Left lobe of liver (tissue), 2 donors: ENCODE data around the gene SH2D4B. TPM values are rescaled to one million over a fixed set of nuclear protein-coding genes. Genes with fewer than 3 reads are reported as not detected.

Experiments used
- ATAC-seq: fragments of 200-7000 bp; cut with Tn5 transposase; one replicate; pipeline ENCODE4 v1.9.1; 2020; ENCODE audit warnings: mild to moderate bottlenecking, moderate library complexity
- DNase-seq: peaks from one replicate; pipeline ENCODE4 v3.0.0-alpha.2; 2020; ENCODE audit warnings: low spot score
- total RNA-seq: library from RNA; stranded (reverse); gene quantifications from one replicate; pipeline ENCODE4 v1.2.1, GENCODE V29; 2021
- donor health status: DM: no; HTN: no; CAD: no; lungs with moderate emphysema.
- donor health status: DM: no; HTN: yes; CAD: no.

SH2D4B gene
- total RNA-seq, 1 donor from 2014 or later: not detected

DNA sequence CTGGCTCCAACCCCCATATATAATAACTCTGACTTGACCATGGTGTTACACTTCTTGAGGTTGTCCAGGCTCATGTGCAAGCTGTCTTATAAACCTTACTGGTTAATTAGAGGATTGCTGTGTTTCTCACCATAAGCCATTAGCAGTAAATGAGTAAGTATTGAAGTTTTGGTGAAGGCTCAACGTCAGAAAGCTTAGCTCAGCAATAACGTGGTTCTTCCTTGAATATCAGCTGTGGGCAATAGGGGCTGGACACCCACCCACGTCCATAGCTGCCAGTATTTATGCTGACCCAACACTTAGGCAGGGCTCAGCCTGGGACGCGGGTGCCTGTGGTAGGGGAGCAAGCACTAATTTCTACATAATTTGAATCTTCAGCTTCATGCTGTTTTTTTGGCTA, 134.1 kb downstream of the SH2D4B start:
- no peak for ATAC-seq

DNA sequence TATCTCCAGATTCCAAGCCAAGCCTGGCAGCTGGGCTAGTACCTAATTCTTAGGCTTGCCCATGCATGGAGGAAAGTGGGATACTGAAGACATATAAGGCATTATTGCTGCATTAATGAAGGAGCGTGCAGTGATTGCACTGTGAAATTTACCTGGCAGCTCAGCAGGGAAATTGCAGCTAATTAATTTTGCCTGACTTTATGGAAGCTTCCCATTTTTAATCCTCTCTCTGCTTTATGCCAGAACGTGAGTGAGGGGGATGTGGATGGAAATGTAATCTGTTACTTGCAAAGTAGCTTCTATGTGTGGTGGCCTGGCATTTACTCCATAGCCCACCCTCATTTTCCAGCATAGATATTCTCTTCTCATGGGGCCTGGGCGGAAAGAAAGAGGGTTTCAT, 134.9 kb downstream of the SH2D4B start:
- ATAC-seq (no peak), DNase-seq (no peak)

More for the DNA sequence above, 134.1 kb downstream of the SH2D4B start:
- no peak for DNase-seq

DNA sequence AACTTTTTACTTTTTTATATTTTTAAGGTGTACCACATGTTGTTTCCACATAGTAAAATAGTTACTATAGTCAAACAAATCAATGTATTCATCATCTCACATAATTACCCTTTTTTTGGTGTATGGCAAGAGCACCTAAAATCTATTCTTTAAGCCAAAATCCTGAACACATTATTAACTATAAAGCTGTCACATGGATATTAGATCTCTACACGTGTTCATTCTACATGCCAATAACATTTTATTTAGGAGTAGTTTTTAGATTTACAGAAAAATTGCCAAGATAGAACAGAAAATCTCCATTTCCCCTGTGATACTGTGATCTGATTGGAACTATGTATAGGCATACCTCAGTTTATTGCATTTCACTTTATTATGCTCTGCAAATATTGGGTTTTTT, 137.1 kb downstream of the SH2D4B start:
- ATAC-seq: no peak
- DNase-seq: no peak

DNA sequence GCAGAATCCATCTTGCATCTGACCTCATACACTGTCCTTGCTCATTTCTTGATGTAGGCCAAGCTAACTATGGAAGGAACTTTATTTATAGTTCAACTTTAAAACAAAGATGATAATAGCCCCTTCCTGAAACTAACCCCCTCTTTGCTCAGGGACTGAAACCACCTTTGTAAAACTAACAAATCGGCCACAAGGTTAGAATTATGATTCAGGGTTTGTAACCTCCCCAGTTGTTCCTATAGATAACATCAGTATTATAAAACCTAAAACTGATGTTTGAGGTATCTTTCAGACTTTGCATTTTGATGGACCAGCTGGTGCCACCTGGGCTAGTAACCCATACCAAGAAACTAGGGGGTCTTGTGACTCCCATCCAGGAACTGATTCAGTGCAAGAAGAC, 143.4 kb downstream of the SH2D4B start:
- no peak for DNase-seq
- no peak for ATAC-seq

DNA sequence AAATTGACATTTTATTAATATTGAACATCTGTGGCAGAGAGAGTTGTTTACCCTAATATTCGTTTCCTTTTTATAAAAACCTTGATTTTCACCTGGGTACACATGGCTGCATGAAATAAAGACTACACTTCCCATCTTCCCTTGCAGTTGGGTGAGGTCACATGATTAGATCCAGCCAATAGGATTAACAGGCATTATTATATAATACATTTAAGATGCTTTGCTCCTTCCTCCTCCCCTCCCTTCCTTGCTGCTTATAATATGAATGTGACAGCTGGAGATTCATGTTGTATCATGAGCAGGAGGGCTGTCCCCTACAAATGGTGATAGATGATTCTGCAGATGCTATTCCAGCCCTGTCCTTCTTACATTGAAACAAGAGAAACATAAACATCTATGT, 146.6 kb downstream of the SH2D4B start:
- peak; percentile 53 for ATAC-seq
- DNase-seq: no peak

DNA sequence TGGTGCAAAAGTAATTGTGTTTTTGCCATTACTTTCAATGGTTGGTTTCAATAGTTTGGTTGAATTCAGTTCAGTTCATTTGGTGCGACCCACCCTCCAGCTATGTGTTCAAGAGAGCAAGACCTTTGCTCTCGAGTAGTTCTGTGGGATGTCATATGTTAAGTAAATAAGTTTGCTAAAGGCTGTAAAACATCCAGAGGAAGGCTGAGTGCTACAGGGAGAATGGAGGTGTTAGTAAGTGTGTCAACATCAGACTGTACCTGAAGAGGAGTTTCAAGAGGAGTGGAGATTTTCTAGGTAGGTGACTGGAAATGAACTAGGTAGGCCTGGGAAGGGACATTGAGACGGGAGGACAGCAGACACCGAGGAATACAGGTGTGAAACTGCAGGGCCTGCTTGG, 147.7 kb downstream of the SH2D4B start:
- DNase-seq (no peak), ATAC-seq (no peak)

DNA sequence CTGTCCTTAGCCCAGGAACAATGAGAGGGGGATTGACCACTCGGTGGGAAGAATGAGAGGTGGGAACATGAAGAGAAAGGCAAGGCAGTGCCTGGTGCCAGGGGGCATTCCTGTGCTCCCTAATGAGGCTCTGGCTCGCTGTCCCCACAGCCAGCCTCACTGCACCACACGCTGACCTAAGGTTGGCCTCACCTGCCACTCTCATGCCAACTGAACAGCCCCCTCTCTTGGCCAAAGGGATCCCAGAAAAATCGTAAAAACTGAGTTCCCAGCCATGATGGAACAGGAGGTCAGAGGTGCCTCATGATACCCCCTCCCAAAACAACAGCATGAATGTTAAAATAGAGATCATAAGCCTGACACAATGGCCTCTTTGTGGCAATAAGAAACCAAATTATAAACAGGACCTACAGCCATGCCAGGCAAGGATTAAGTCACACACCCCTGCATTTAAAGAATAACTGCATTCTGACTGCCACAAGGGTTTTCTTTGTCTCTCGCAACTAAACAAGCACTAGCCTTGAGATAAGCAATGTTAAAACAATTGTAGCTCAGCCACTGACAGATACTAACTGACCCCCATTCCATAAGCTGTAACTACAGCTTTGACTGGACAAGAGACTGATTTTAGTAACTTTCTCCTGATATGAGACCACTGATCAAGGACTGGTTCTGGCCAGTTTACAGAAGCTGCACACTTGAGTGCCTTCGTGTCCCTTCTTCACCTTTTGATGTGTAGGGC, 149.2 kb downstream of the SH2D4B start:
- ATAC-seq: no peak
- no peak for DNase-seq

DNA sequence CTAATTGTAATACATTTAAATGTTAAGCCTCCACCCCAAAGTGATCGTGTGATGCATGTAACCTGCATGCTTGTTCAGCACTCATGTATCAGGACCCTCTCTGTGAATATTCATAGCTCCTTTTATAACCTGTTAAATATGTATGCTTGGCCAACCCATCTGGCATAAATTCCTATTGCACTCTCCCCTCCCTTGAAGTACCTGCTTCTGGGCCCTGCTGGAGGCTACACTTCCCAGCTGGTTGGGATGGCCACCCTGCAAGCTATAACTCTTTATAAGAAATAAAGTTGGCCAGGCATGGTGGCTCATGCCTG, 149.7 kb downstream of the SH2D4B start:
- ATAC-seq: no peak

DNA sequence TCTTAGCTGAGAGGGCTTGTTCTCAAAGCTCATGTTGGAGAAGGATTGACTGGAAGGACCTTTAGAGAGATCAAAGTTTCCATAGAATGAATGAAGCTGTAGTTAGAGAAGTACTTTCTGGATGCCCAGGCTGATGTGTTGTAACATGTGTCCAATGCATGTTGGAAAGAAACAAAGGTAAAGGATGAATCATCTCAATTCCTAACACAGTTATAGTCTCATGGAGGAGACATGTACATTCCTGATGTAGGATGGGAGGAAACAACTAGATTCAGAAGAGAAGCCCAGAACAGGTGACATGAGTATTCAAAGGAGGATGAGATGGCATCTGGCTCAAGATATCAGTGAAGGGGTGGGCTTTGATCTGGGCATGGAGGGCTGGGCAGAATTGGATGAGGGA, 152.7 kb downstream of the SH2D4B start:
- DNase-seq: no peak
- ATAC-seq: no peak

More for the DNA sequence above, 149.7 kb downstream of the SH2D4B start:
- no peak for DNase-seq

DNA sequence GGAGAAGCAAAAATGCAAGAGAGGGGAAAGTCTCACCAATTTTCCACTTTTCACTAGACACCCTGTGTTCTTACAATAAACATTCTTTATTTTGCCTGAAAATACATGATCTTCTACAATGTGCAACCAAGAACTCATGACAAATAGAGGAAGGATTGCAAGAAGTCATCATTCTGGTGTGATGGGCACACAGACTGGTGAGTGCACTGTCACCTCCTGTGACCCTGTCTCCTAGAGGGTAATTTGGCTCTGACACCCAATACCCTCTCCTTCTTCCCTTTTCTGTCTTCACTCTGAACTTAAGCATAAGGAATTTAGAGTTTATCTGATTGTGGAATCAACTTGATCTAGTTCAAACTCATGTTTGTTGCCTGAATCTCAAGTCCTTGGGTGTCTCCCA, 153.7 kb downstream of the SH2D4B start:
- ATAC-seq: no peak

DNA sequence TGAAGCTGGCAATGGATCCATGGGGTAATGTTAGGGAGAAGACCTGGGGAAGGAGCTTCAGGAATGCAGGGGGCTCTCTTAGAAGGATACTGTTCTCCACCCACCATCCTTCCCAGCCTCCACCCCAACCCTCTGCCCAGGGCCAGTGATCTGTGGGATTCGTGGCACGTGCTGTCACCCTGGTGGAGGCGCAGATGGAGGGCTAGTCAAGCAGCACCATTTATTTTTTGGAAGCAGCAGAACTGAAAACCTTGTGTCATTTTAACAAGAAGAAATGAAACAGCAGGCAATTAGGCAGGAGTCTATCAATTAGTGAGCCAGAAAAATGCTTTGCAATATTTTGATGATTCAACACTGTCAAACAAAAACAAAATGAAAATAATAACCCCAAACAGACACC, 155.9 kb downstream of the SH2D4B start:
- DNase-seq: no peak
- no peak for ATAC-seq

More for the DNA sequence above, 153.7 kb downstream of the SH2D4B start:
- no peak for DNase-seq

DNA sequence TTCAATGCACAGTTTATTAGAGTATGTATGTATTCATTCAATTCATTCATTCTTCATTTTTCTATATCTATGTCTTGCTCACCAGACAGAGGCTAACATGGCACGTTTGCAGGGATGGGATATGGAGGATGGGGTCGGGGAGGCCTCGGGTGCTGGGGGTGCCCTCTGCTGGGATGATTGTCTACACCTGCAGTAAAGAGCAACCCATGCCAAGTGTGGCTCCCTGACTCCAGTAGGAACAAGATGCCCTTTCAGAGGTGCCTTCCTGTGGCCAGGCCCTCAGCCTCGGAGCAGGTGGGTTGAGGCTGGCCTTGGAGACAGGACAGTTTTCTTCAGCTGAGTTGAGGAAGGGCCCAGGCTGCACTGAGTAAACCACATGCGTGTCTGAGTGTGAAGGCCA, 157.2 kb downstream of the SH2D4B start:
- no peak for ATAC-seq
- DNase-seq: no peak

Other genes starting within 250 kb of the SH2D4B start
- gene MAT1A, start 248.2 kb upstream of the SH2D4B start, total RNA-seq: 928 TPM
- not detected for gene DYDC1, start 181.1 kb upstream of the SH2D4B start, total RNA-seq
- gene DYDC2, start 181.1 kb upstream of the SH2D4B start, total RNA-seq: 0.48 TPM
- gene PRXL2A, start 129.4 kb upstream of the SH2D4B start, total RNA-seq: 82.1 TPM
- gene TSPAN14, start 83.6 kb upstream of the SH2D4B start, total RNA-seq: 31.3 TPM